NCI-H187 treated with DMSO at 0.1 percent for 48 hours (cell line): Measurements from ENCODE around the gene PREP.

Source experiments
- DNase-seq: peaks from one replicate; lab custom pipeline; 2025; lab: John Stamatoyannopoulos, UW

The PREP gene

GRCh38 chr6:105308840-105309239 lies 94.0 kb downstream of the PREP start:
- DNase-seq = no peak

- no peak for DNase-seq
These were observed 97.4 kb downstream of the PREP start for GRCh38 chr6:105305521-105305920.

GRCh38 chr6:105304825-105305224 lies 98.1 kb downstream of the PREP start:
- DNase-seq = no peak

- DNase-seq = no peak
These were observed 98.5 kb downstream of the PREP start for GRCh38 chr6:105304366-105304765.

GRCh38 chr6:105302617-105303128 lies 100.2 kb downstream of the PREP start:
- DNase-seq = no peak

GRCh38 chr6:105301756-105302616 lies 100.9 kb downstream of the PREP start:
- DNase-seq = no peak

- no peak for DNase-seq
These were observed 101.8 kb downstream of the PREP start for GRCh38 chr6:105301072-105301503.

GRCh38 chr6:105300090-105300489 lies 102.8 kb downstream of the PREP start:
- no peak for DNase-seq

GRCh38 chr6:105294129-105294528 lies 108.8 kb downstream of the PREP start:
- DNase-seq = no peak

- no peak for DNase-seq
These were observed 110.1 kb downstream of the PREP start for GRCh38 chr6:105292689-105293339.

- no peak for DNase-seq
These were observed 111.4 kb downstream of the PREP start for GRCh38 chr6:105291525-105291924.

GRCh38 chr6:105282631-105283585 lies 120.0 kb downstream of the PREP start:
- no peak for DNase-seq

GRCh38 chr6:105280033-105280432 lies 122.8 kb downstream of the PREP start:
- no peak for DNase-seq

GRCh38 chr6:105279463-105279862 lies 123.4 kb downstream of the PREP start:
- DNase-seq = no peak

GRCh38 chr6:105278813-105279212 lies 124.1 kb downstream of the PREP start:
- no peak for DNase-seq

- DNase-seq = no peak
These were observed 124.8 kb downstream of the PREP start for GRCh38 chr6:105278035-105278434.

- no peak for DNase-seq
These were observed 126.5 kb downstream of the PREP start for GRCh38 chr6:105276374-105276773.

- no peak for DNase-seq
These were observed 127.3 kb downstream of the PREP start for GRCh38 chr6:105275542-105275941.

GRCh38 chr6:105274678-105275077 lies 128.2 kb downstream of the PREP start:
- no peak for DNase-seq

- no peak for DNase-seq
These were observed 129.3 kb downstream of the PREP start for GRCh38 chr6:105273589-105273988.

GRCh38 chr6:105272786-105273185 lies 130.1 kb downstream of the PREP start:
- DNase-seq = no peak

- no peak for DNase-seq
These were observed 132.4 kb downstream of the PREP start for GRCh38 chr6:105270511-105270910.
